ENCODE data around the gene CFAP61.

Gene CFAP61

DNA sequence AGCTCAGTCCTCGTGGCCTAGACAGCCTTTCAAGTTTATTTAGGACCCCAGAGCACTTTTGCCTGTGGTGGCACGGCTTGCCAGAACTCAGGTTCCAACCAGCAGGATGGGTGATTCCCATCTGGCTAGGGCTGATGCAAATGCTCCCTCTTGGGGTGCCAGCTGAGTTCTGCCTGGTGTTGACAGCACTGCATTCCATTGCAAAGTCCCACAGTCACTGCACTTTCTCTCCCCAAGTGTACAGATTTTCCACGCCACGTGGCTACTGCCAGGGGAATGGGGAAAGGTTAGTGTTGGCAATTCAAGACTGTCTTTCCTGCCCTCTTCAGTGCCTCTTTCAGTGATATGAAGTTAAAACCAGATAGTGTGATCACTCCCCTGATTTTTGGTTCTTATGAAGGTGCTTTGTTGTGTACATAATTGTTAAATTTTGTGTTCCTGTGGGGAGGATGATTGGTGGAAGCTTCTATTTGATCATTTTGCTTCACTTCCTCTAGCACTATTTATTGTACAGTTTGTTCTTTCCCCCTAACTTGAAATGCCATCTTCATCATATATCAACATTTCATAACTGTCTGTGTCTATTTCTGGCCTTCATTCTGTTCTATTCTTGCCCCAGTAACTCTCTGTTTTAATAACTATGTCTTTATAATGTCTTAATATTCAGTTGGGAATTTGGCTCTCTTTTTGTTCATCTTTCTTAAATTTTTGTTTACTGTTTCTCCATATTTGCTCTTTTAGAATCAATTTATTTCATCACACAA lies 86.2 kb downstream of the CFAP61 start:
- no peak for DNase-seq (ENCODE audit: low spot score in 2 of 2)
- H3K9me3 Mint-ChIP-seq: peaks cover 5% of the 10 kb centered on the region
- no peak overlapping the region for H3K27ac Mint-ChIP-seq
- ATAC-seq (ENCODE audit: low read depth): no peak
- H3K4me1 Mint-ChIP-seq: no peaks in the 10 kb centered on the region
- no peak overlapping the region for H3K4me3 Mint-ChIP-seq
- H3K36me3 Mint-ChIP-seq: no peaks in the 10 kb centered on the region
- peaks cover 1% of the 10 kb centered on the region for H3K27me3 Mint-ChIP-seq

DNA sequence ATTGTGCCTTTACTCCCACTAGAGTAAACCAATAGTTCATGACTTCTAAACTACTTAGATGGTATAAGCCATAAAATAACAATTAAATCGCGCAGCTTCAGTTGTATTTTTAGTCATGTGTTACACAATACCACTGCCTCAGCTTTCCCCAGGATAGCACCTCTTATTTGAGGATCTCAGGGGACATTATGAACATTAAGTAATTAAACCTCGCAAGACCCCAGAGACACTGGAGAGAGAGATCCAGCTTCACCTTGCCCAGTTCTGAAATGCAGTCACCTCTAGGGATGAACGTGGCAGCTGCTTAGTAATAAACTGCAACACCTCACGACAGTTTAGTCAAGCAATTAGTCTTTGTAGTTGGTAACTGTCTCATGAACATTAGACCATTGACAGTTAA lies 87.1 kb downstream of the CFAP61 start:
- no peak for DNase-seq (ENCODE audit: low spot score in 2 of 2)
- Mint-ChIP-seq H3K4me1 (no peaks in the 10 kb centered on the region), H3K36me3 (no peaks in the 10 kb centered on the region), H3K27ac (no peak overlapping the region), H3K27me3 (peaks cover 1% of the 10 kb centered on the region), H3K9me3 (peaks cover 7% of the 10 kb centered on the region), H3K4me3 (no peak overlapping the region)
- no peak for ATAC-seq (ENCODE audit: low read depth)

DNA sequence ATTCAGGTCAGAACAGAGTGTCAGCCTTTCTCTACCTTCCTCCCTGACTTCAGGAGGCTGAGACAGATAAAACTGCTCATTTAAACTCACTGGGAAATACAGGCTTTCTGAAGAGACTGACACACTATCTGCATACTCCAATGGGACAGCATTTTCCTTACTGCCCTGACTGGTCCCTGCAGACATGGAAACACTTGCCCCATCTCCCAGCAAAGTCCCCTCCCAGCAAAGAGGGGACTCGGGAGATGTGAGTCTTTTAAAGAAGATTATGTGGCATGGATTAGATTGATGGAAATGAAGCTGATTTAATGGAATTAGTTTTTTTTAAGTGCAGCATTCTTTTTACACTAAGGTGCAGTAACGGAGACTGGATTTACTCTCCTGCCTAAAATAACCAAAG lies 90.8 kb downstream of the CFAP61 start:
- Mint-ChIP-seq H3K9me3 (peaks cover 9% of the 10 kb centered on the region), H3K36me3 (no peaks in the 10 kb centered on the region), H3K4me3 (no peak overlapping the region), H3K27ac (no peak overlapping the region), H3K4me1 (no peaks in the 10 kb centered on the region), H3K27me3 (peaks cover 1% of the 10 kb centered on the region)
- no peak for ATAC-seq (ENCODE audit: low read depth)
- no peak for DNase-seq (ENCODE audit: low spot score in 2 of 2)

DNA sequence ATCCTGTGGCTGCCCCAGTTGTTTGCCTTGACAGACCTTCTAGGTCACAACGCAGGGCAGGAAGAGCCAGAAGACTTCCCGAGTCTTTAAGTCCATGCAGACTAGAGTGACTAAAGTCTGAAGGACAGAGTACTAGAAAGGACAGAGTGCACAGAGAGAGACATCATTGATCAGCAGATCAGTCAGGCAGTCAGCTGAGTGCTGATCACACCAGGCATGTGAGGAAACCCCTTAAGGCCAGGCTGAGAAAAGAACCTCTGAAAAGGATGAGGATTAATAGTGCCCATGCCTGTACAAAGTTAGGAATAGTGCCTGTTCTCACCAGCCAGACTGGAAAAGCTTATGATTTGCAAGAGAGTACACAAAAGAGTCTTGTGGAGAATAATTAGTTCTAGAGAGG lies 91.3 kb downstream of the CFAP61 start:
- Mint-ChIP-seq H3K4me3 (no peak overlapping the region), H3K36me3 (no peaks in the 10 kb centered on the region), H3K4me1 (no peaks in the 10 kb centered on the region), H3K9me3 (peaks cover 9% of the 10 kb centered on the region), H3K27ac (no peak overlapping the region), H3K27me3 (peaks cover 1% of the 10 kb centered on the region)
- no peak for ATAC-seq (ENCODE audit: low read depth)
- DNase-seq (ENCODE audit: low spot score in 2 of 2): no peak

DNA sequence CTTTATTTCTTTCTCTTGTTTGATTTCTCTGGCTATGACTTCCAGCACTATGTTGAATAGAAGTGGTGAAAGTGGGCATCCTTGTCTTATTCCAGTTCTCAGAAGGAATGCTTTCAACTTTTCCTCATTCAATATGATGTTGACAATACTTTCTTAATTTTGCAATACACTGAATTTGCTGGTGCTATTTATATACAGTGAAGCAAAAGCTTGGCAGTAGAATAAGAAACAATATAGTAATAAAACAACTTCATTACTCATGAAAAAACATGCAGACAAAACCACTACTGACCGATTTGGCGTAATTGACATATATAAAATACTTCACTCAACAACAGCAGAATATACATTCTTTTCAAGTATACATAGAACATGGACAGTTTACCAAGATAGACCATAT lies 96.4 kb downstream of the CFAP61 start:
- H3K4me1 Mint-ChIP-seq: no peaks in the 10 kb centered on the region
- peaks cover 4% of the 10 kb centered on the region for H3K27me3 Mint-ChIP-seq
- H3K27ac Mint-ChIP-seq: no peak overlapping the region
- no peak for ATAC-seq (ENCODE audit: low read depth)
- peaks cover 13% of the 10 kb centered on the region for H3K9me3 Mint-ChIP-seq
- DNase-seq (ENCODE audit: low spot score in 2 of 2): no peak
- H3K36me3 Mint-ChIP-seq: no peaks in the 10 kb centered on the region
- no peak overlapping the region for H3K4me3 Mint-ChIP-seq

DNA sequence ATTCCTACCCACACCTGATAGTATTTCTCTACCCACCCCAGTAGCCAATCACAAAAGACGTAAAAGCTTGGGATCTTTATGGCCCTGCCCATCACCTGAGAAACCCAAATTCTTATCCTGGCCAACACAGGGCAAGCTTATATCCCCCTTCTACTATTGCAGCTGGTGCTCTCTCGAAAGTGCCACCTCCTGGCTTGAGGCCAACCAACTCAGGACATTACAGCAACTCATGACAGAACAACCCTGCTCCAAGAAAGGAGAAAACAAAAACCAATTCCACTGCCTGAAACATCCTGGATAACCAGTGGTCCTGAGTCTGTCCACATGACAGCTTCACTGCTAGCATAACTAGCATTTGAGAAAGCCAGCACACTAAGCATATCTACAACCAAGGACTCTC lies 97.9 kb downstream of the CFAP61 start:
- ATAC-seq (ENCODE audit: low read depth): no peak
- Mint-ChIP-seq H3K36me3 (no peaks in the 10 kb centered on the region), H3K4me1 (no peaks in the 10 kb centered on the region), H3K27me3 (peaks cover 4% of the 10 kb centered on the region), H3K27ac (no peak overlapping the region), H3K4me3 (no peak overlapping the region), H3K9me3 (peaks cover 6% of the 10 kb centered on the region)
- no peak for DNase-seq (ENCODE audit: low spot score in 2 of 2)

DNA sequence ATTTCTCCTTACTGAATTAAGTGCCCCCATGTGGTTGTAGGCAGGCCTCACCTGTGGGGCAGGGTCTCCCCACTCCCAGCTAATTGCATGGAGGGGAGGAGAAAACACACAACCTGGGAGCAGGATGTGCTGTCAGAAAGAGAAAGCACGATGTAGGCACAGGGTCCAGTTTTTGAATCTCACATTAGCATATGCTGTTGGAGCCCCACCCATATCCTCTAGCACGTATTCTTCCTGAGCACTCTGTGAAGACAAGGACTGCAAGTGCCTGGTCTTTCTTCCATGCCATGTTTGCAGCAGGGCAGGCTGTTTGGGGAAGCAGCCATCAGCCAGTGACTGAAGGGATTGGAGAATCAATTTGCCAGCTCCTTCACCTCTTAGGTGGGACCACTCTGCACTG lies 108.2 kb downstream of the CFAP61 start:
- H3K27me3 Mint-ChIP-seq: peaks cover 2% of the 10 kb centered on the region
- H3K27ac Mint-ChIP-seq: no peak overlapping the region
- no peak overlapping the region for H3K4me3 Mint-ChIP-seq
- peaks cover 4% of the 10 kb centered on the region for H3K9me3 Mint-ChIP-seq
- DNase-seq (ENCODE audit: low spot score in 2 of 2) (no peak), ATAC-seq (ENCODE audit: low read depth) (no peak)
- H3K36me3 Mint-ChIP-seq: no peaks in the 10 kb centered on the region
- no peaks in the 10 kb centered on the region for H3K4me1 Mint-ChIP-seq

DNA sequence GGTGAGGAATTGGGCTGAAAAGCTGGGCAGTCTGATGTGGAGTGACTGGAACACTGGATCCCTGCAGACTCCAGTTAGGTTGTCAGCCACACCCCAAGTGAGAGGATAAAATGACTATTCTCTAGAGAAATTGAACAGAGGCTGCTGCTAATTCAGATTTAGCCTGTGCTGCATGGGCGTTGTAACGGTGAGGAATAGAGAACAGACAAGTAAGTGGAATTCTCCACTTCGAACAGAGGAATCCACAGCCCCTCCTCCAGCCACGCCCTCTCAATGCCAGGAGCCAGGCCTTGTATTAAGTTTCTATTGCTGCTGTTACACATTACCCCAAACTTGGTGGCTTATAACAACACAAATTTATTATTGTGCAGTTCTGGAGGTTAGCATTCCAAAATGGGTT lies 109.3 kb downstream of the CFAP61 start:
- Mint-ChIP-seq H3K27me3 (peaks cover 2% of the 10 kb centered on the region), H3K4me1 (no peaks in the 10 kb centered on the region), H3K4me3 (no peak overlapping the region), H3K36me3 (no peaks in the 10 kb centered on the region), H3K27ac (no peak overlapping the region), H3K9me3 (peaks cover 4% of the 10 kb centered on the region)
- ATAC-seq (ENCODE audit: low read depth) (no peak), DNase-seq (ENCODE audit: low spot score in 2 of 2) (no peak)

DNA sequence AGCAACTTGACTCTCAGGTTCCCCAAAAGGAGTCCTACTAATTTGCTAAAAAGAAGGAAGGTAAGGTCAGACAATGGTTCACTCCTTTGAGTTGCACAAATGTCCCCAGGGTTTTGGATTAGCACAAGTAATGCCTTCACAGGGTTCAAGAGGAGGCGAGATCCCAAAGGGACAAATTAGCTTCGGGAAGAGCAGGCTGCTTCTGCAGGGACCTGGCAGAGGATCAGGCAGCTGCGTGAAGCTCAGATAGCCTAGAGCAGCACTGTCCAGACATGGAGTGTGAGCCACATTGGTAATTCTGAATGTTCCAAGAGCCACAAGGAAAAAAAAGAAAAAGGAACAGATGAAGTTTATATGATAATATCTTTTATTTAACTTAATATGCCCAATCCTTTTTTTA lies 115.4 kb downstream of the CFAP61 start:
- H3K9me3 Mint-ChIP-seq: peaks cover 6% of the 10 kb centered on the region
- DNase-seq (ENCODE audit: low spot score in 2 of 2) (no peak), ATAC-seq (ENCODE audit: low read depth) (no peak)
- no peaks in the 10 kb centered on the region for H3K4me1 Mint-ChIP-seq
- H3K27me3 Mint-ChIP-seq: peaks cover 7% of the 10 kb centered on the region
- no peak overlapping the region for H3K4me3 Mint-ChIP-seq
- no peak overlapping the region for H3K27ac Mint-ChIP-seq
- H3K36me3 Mint-ChIP-seq: no peaks in the 10 kb centered on the region

DNA sequence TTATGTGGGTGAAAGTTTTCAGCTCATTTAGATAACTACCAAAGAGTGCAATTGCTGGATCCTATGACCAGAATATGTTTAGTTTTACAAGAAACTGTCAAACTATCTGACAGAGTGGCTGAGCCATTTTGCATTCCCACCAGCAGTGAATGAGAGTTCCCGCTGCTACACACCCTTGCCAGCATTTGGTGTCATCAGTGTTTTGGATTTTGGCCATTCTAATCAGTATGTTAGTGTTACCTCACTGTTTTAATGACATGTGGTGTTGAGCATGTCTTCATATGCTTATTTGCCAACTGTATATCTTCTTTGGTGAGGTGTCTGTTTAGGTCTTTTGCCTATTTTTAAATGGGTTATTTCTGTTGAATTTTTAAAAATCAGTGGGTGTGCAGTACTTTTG lies 120.9 kb downstream of the CFAP61 start:
- H3K4me1 Mint-ChIP-seq: no peaks in the 10 kb centered on the region
- no peaks in the 10 kb centered on the region for H3K36me3 Mint-ChIP-seq
- H3K27ac Mint-ChIP-seq: no peak overlapping the region
- no peak for DNase-seq (ENCODE audit: low spot score in 2 of 2)
- peaks cover 4% of the 10 kb centered on the region for H3K9me3 Mint-ChIP-seq
- H3K4me3 Mint-ChIP-seq: no peak overlapping the region
- peaks cover 7% of the 10 kb centered on the region for H3K27me3 Mint-ChIP-seq
- ATAC-seq (ENCODE audit: low read depth): no peak

DNA sequence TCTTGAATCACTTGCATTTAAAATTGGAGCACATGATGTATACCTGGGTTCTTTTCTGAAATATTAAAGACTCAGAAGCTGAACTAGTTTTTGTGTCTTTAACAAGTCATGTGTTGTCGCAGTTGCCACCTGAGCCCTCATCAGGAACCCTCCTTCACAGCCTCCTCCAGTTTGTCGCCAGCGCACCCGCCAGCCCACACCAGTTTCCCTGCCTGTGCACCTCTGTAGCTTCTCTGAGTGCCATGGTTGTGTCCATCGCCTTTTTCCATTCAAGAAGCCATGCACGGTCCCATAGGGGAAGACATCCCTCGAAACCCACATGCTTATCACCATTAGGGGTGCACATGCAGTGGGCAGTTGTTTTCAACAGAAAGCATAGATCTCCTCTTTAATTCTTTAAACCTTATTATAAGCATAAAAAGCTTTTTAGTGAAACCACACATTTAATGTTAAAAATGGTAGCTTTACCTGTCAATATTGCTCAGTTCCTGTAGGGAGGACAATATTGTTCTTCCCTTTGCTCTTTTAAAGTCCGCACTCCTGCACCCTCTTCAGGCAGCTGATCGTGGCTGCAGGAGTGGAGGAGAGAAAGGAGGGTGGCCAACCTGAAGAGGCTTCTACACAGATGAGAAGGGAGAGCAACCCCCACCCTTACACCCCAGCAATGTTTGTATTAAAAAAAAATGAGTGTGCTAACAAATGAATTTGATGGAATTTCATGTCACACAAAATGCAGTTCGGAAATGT lies 121.9 kb downstream of the CFAP61 start:
- Mint-ChIP-seq H3K4me3 (no peak overlapping the region), H3K36me3 (no peaks in the 10 kb centered on the region), H3K27me3 (peaks cover 9% of the 10 kb centered on the region), H3K27ac (no peak overlapping the region), H3K9me3 (peaks cover 4% of the 10 kb centered on the region), H3K4me1 (no peaks in the 10 kb centered on the region)
- ATAC-seq (ENCODE audit: low read depth) (no peak), DNase-seq (ENCODE audit: low spot score in 2 of 2) (no peak)

DNA sequence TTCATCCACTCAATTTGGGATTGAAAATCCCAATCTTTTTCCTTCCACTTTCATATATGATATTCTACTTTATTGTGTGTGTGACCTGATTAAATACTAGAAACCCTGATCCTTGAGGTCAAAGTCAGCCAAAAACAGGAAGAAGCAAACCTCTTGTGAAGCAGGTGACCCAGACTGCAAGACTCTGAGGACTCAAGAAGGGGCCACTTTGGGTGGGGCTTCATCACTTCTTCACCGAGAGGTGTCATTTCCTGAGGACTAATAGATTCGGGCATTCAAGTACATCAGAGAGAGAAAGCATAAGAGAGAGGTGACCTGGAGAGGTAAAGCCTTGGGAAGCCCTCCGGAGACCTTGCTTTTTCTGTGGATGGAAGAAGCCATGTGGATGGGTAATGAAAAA lies 129.0 kb downstream of the CFAP61 start:
- Mint-ChIP-seq H3K4me1 (no peaks in the 10 kb centered on the region), H3K27me3 (peaks cover 8% of the 10 kb centered on the region), H3K9me3 (peaks cover 6% of the 10 kb centered on the region), H3K27ac (no peak overlapping the region), H3K36me3 (no peaks in the 10 kb centered on the region), H3K4me3 (no peak overlapping the region)
- DNase-seq (ENCODE audit: low spot score in 2 of 2) (no peak), ATAC-seq (ENCODE audit: low read depth) (no peak)

DNA sequence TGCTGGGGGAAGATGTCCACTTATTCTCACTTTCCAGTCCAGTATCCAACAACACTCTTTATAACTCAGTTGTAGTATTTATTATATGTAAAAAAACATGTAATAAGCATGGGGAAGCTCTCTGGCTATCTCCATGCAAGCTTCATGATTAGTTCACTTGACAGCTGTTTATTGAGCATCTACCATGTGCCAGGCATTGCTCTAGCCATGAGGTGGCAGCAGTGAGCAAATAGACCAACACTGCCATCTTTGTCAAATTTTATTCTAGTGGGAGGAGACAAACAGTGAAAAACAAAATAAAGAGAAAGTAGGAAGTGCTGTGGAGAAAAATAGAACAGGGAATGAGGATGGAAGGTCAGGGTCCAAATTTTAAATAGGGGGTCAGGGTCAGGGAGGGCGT lies 131.8 kb downstream of the CFAP61 start:
- Mint-ChIP-seq H3K27ac (no peak overlapping the region), H3K4me1 (no peaks in the 10 kb centered on the region), H3K36me3 (no peaks in the 10 kb centered on the region), H3K4me3 (no peak overlapping the region), H3K9me3 (peaks cover 6% of the 10 kb centered on the region), H3K27me3 (peaks cover 3% of the 10 kb centered on the region)
- ATAC-seq (ENCODE audit: low read depth): no peak
- DNase-seq (ENCODE audit: low spot score in 2 of 2): no peak

DNA sequence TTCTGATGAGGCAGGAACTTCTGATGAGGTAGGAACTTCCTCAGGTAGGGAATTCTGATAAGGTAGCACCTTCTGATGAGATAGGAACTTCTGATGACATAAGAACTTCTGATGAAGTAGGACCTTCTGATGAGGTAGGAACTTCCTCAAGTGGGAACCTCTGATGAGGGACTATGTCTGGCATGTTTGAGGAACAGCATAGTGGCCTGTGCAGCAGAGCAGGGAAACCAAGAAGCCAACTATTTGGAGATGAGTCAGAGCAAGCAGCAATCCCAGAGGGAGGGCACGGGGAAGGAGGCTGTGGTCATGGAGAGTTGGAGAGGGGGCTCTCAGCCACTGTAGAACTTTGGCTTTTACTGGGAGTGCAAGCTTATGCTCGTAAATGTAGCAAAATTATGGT lies 132.4 kb downstream of the CFAP61 start:
- peaks cover 3% of the 10 kb centered on the region for H3K27me3 Mint-ChIP-seq
- H3K4me3 Mint-ChIP-seq: no peak overlapping the region
- ATAC-seq (ENCODE audit: low read depth): no peak
- no peak for DNase-seq (ENCODE audit: low spot score in 2 of 2)
- no peaks in the 10 kb centered on the region for H3K36me3 Mint-ChIP-seq
- H3K4me1 Mint-ChIP-seq: no peaks in the 10 kb centered on the region
- no peak overlapping the region for H3K27ac Mint-ChIP-seq
- H3K9me3 Mint-ChIP-seq: peaks cover 4% of the 10 kb centered on the region

DNA sequence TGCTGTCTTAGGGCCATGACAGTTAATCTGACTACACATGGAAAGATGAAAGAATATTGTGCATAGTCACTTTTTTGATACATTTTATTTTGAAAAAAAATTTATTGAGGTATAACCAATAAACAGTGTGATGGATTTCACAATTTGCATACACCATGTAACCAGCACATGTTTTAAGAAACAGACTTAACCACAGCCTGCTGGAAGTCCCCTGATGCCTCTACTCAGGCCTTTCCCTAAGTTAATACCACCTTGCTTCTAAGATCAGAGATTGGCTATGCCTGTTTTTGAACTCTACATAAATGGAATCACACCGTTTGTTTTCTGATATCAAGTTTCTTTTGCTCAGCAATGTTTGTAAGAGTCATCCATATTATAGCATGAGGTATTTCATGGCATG lies 136.3 kb downstream of the CFAP61 start:
- DNase-seq (ENCODE audit: low spot score in 2 of 2) (no peak), ATAC-seq (ENCODE audit: low read depth) (peak; percentile 53)
- H3K36me3 Mint-ChIP-seq: no peaks in the 10 kb centered on the region
- H3K4me3 Mint-ChIP-seq: no peak overlapping the region
- no peak overlapping the region for H3K27ac Mint-ChIP-seq
- H3K4me1 Mint-ChIP-seq: no peaks in the 10 kb centered on the region
- peaks cover 3% of the 10 kb centered on the region for H3K27me3 Mint-ChIP-seq
- H3K9me3 Mint-ChIP-seq: no peaks in the 10 kb centered on the region
